Measurements from ENCODE around the gene MBP. TPM values are rescaled to one million over a fixed set of nuclear protein-coding genes. Genes with fewer than 3 reads are reported as not detected.

Gene MBP
- total and polyA plus RNA-seq, 3 experiments from 2014 or later: 59.5 to 196 (median 60.0) TPM

GRCh38 chr18:77086656-77087392, 45.8 kb downstream of the MBP start:
- Mint-ChIP-seq H3K27ac (peak overlapping the region in 7 of 8 donors; percentile 11 to 91 (median 61)), H3K36me3 (peaks cover 12 to 59% (median 19%) of the 10 kb centered on the region in 3 donors), H3K27me3 (no peaks in the 10 kb centered on the region), H3K4me3 (no peak overlapping the region), H3K4me1 (peaks cover 73 to 90% (median 85%) of the 10 kb centered on the region in 3 donors), H3K9me3 (no peaks in the 10 kb centered on the region)
- Histone ChIP-seq H3K4me1 (ENCODE audit: insufficient read depth, low read length) (peaks cover 53% of the 10 kb centered on the region), H3K27me3 (ENCODE audit: insufficient read depth, low read length, poor library complexity, severe bottlenecking) (no peaks in the 10 kb centered on the region), H3K27ac (ENCODE audit: low read depth, low read length) (no peak overlapping the region), H3K9me3 (ENCODE audit: low read length) (no peaks in the 10 kb centered on the region), H3K4me3 (ENCODE audit: low read length) (no peak overlapping the region), H3K36me3 (ENCODE audit: insufficient read depth, low read length) (peaks cover 18% of the 10 kb centered on the region)
- POLR2A ChIA-PET: no interaction called here
- no peak for DNase-seq
- CTCF ChIA-PET: no interaction called here

GRCh38 chr18:77086034-77086433, 46.5 kb downstream of the MBP start:
- no peaks in the 10 kb centered on the region for H3K27me3 Mint-ChIP-seq
- POLR2A ChIA-PET: interaction anchor here (1.3 kb wide), 1 partner anchor 14 kb away, joined by 3 read pairs; no protein-coding TSS in a partner anchor

DNA sequence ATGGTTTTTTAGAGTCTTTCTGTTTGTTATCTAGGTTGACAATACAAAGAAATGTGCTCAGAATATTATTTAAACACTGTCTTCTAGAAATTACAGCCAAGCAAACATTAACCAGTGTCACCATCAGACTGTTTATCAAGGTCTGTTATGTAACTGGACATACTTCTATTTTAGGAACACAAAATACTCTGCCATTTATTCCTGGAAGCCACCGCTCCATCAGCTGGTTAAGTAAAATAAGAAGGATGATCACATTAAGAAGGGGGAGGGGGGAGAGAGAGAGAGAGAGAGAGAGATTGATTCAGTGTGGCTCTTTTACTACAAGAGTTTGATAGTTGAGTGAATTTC, 47.9 kb downstream of the MBP start:
- no peaks in the 10 kb centered on the region for H3K27me3 ChIP-seq (ENCODE audit: insufficient read depth, low read length, poor library complexity, severe bottlenecking)
- H3K36me3 ChIP-seq (ENCODE audit: insufficient read depth, low read length): peaks cover 16% of the 10 kb centered on the region
- Mint-ChIP-seq H3K4me1 (peaks cover 74 to 89% (median 86%) of the 10 kb centered on the region in 3 donors), H3K27me3 (no peaks in the 10 kb centered on the region), H3K36me3 (peaks cover 12 to 49% (median 12%) of the 10 kb centered on the region in 3 donors), H3K4me3 (peak overlapping the region in 6 of 7 donors; percentile 10 to 68 (median 55)), H3K9me3 (no peaks in the 10 kb centered on the region), H3K27ac (peak overlapping the region; percentile 63 to 96 (median 88))
- DNase-seq: no peak
- ChIA-PET CTCF (interaction anchor here (1.0 to 2.6 kb wide), 5 partner anchors 10 to 39 kb away, joined by 3 to 8 read pairs (median 3); no protein-coding TSS in a partner anchor), POLR2A (interaction anchor here (0.7 to 1.7 kb wide), 5 partner anchors 12 to 47 kb away, joined by 3 to 5 read pairs (median 3); no protein-coding TSS in a partner anchor)
- no peak overlapping the region for H3K4me3 ChIP-seq (ENCODE audit: low read length)
- H3K27ac ChIP-seq (ENCODE audit: low read depth, low read length): no peak overlapping the region
- H3K9me3 ChIP-seq (ENCODE audit: low read length): no peaks in the 10 kb centered on the region
- H3K4me1 ChIP-seq (ENCODE audit: insufficient read depth, low read length): peaks cover 54% of the 10 kb centered on the region

More at GRCh38 chr18:77086034-77086433, 46.5 kb downstream of the MBP start:
- Histone ChIP-seq H3K9me3 (ENCODE audit: low read length) (no peaks in the 10 kb centered on the region), H3K27ac (ENCODE audit: low read depth, low read length) (no peak overlapping the region), H3K4me3 (ENCODE audit: low read length) (no peak overlapping the region), H3K36me3 (ENCODE audit: insufficient read depth, low read length) (peaks cover 18% of the 10 kb centered on the region), H3K4me1 (ENCODE audit: insufficient read depth, low read length) (peaks cover 54% of the 10 kb centered on the region), H3K27me3 (ENCODE audit: insufficient read depth, low read length, poor library complexity, severe bottlenecking) (no peaks in the 10 kb centered on the region)
- DNase-seq: no peak
- Mint-ChIP-seq H3K27ac (peak overlapping the region in 7 of 8 donors; percentile 25 to 91 (median 63)), H3K4me3 (peak overlapping the region in 1 of 7 donors; percentile 9), H3K4me1 (peaks cover 73 to 89% (median 86%) of the 10 kb centered on the region in 3 donors), H3K9me3 (no peaks in the 10 kb centered on the region), H3K36me3 (peaks cover 12 to 57% (median 17%) of the 10 kb centered on the region in 3 donors)
- CTCF ChIA-PET: interaction anchor here (1.0 kb wide), 1 partner anchor 15 kb away, joined by 3 read pairs; no protein-coding TSS in a partner anchor

GRCh38 chr18:77082316-77082955, 50.1 kb downstream of the MBP start:
- H3K27ac Mint-ChIP-seq: peak overlapping the region; percentile 21 to 89 (median 60)
- H3K36me3 Mint-ChIP-seq: peaks cover 12 to 52% (median 13%) of the 10 kb centered on the region in 3 donors
- peaks cover 79 to 95% (median 94%) of the 10 kb centered on the region in 3 donors for H3K4me1 Mint-ChIP-seq
- Histone ChIP-seq H3K27ac (ENCODE audit: low read depth, low read length) (no peak overlapping the region), H3K36me3 (ENCODE audit: insufficient read depth, low read length) (peaks cover 5% of the 10 kb centered on the region), H3K4me3 (ENCODE audit: low read length) (no peak overlapping the region), H3K9me3 (ENCODE audit: low read length) (no peaks in the 10 kb centered on the region), H3K27me3 (ENCODE audit: insufficient read depth, low read length, poor library complexity, severe bottlenecking) (no peaks in the 10 kb centered on the region), H3K4me1 (ENCODE audit: insufficient read depth, low read length) (peaks cover 53% of the 10 kb centered on the region)
- peak overlapping the region in 3 of 7 donors; percentile 3 to 62 (median 15) for H3K4me3 Mint-ChIP-seq
- no peaks in the 10 kb centered on the region for H3K27me3 Mint-ChIP-seq
- no peak for DNase-seq
- ChIA-PET POLR2A (interaction anchor here (1.4 kb wide), 1 partner anchor 19 kb away, joined by 4 read pairs; no protein-coding TSS in a partner anchor), CTCF (interaction anchor here (1.5 to 1.8 kb wide), 2 partner anchors 27 to 47 kb away, joined by 3 read pairs; no protein-coding TSS in a partner anchor)
- H3K9me3 Mint-ChIP-seq: no peaks in the 10 kb centered on the region

DNA sequence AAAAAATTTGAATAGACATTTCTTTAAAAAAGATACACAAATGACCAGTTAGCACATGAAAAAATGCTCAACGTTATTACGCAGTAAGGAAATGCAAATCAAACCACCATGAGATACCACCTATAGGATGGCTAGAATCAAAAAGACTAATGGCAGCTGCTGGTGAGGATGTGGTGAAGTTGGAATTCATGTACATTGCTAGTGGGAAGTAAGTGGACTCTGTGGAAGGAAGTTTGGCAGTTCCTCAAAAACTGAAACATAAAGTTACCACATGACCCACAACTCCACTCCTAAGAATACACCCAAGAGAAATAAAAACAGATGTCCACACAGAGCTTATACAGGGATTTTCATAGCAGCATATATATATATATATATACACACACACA, 51.2 kb downstream of the MBP start:
- H3K4me1 ChIP-seq (ENCODE audit: insufficient read depth, low read length): peaks cover 48% of the 10 kb centered on the region
- POLR2A ChIA-PET: no interaction called here
- H3K36me3 Mint-ChIP-seq: peaks cover 7 to 51% (median 10%) of the 10 kb centered on the region in 3 donors
- peak overlapping the region in 3 of 7 donors; percentile 44 to 86 (median 76) for H3K4me3 Mint-ChIP-seq
- no peak overlapping the region for H3K4me3 ChIP-seq (ENCODE audit: low read length)
- no peaks in the 10 kb centered on the region for H3K27me3 Mint-ChIP-seq
- H3K27me3 ChIP-seq (ENCODE audit: insufficient read depth, low read length, poor library complexity, severe bottlenecking): no peaks in the 10 kb centered on the region
- H3K36me3 ChIP-seq (ENCODE audit: insufficient read depth, low read length): peaks cover 5% of the 10 kb centered on the region
- CTCF ChIA-PET: interaction anchor here (2.1 kb wide), 1 partner anchor 14 kb away, joined by 10 read pairs; no protein-coding TSS in a partner anchor
- no peak overlapping the region for H3K27ac ChIP-seq (ENCODE audit: low read depth, low read length)
- peak overlapping the region; percentile 80 to 96 (median 89) for H3K27ac Mint-ChIP-seq
- H3K9me3 Mint-ChIP-seq: no peaks in the 10 kb centered on the region
- no peaks in the 10 kb centered on the region for H3K9me3 ChIP-seq (ENCODE audit: low read length)
- DNase-seq: no peak
- H3K4me1 Mint-ChIP-seq: peaks cover 79 to 97% (median 96%) of the 10 kb centered on the region in 3 donors

DNA sequence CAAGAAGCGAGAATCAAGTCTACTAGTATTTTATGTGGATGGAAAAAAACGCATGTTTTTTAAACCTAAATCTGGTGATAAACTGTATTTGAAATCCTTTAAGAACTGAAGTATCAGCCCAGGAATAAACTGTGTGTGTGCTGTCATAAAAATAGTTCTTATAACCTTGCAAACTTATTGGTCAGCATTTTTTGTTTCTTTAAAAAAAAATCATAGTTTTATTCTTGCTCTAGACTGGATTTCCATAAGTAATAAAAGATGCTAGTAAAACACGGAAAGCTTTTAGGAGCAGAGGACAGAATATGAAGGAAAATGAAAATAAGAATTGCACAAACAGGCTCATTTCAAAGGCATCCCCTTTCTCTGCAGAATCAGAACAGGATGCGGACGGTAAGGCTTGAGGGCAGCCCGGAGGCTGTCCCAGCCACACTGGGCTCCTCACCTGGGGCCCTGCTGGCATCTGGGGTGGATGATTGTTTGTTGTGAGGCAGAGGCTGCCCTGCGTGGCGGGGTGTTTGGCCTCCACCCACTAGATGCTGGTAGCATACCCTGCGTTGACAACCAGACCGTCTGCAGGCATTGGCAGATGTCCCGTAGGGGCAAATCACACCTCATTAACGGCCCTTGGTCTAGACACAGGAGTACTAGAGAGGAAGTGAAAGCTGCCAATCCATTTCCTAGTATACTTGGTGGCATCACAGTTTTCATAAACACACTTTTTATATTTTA, 52.5 kb downstream of the MBP start:
- Mint-ChIP-seq H3K9me3 (no peaks in the 10 kb centered on the region), H3K27me3 (no peaks in the 10 kb centered on the region), H3K27ac (peak overlapping the region; percentile 87 to 96 (median 90)), H3K4me3 (peak overlapping the region; percentile 37 to 86 (median 74)), H3K36me3 (peaks cover 0 to 53% (median 11%) of the 10 kb centered on the region in 3 donors), H3K4me1 (peaks cover 78 to 99% (median 94%) of the 10 kb centered on the region in 3 donors)
- H3K27me3 ChIP-seq (ENCODE audit: insufficient read depth, low read length, poor library complexity, severe bottlenecking): no peaks in the 10 kb centered on the region
- H3K27ac ChIP-seq (ENCODE audit: low read depth, low read length): no peak overlapping the region
- peaks cover 43% of the 10 kb centered on the region for H3K4me1 ChIP-seq (ENCODE audit: insufficient read depth, low read length)
- peak in 3 of 5 donors; percentile 38 to 66 (median 57) for DNase-seq
- no peaks in the 10 kb centered on the region for H3K36me3 ChIP-seq (ENCODE audit: insufficient read depth, low read length)
- no peaks in the 10 kb centered on the region for H3K9me3 ChIP-seq (ENCODE audit: low read length)
- no peak overlapping the region for H3K4me3 ChIP-seq (ENCODE audit: low read length)
- ChIA-PET CTCF (interaction anchor here (1.0 to 2.1 kb wide), 2 partner anchors 13 to 16 kb away, joined by 4 to 10 read pairs; no protein-coding TSS in a partner anchor), POLR2A (no interaction called here)

GRCh38 chr18:77079088-77079487, 53.5 kb downstream of the MBP start:
- H3K27me3 ChIP-seq (ENCODE audit: insufficient read depth, low read length, poor library complexity, severe bottlenecking): no peaks in the 10 kb centered on the region
- no peaks in the 10 kb centered on the region for H3K36me3 ChIP-seq (ENCODE audit: insufficient read depth, low read length)
- H3K9me3 ChIP-seq (ENCODE audit: low read length): no peaks in the 10 kb centered on the region
- no peaks in the 10 kb centered on the region for H3K9me3 Mint-ChIP-seq
- H3K4me3 Mint-ChIP-seq: peak overlapping the region in 1 of 7 donors; percentile 37
- no peak overlapping the region for H3K27ac ChIP-seq (ENCODE audit: low read depth, low read length)
- no peaks in the 10 kb centered on the region for H3K27me3 Mint-ChIP-seq
- peak overlapping the region; percentile 2 to 92 (median 75) for H3K27ac Mint-ChIP-seq
- CTCF ChIA-PET: interaction anchor here (1.4 kb wide), 1 partner anchor 27 kb away, joined by 3 read pairs; no protein-coding TSS in a partner anchor
- no peak for DNase-seq
- POLR2A ChIA-PET: no interaction called here
- peaks cover 0 to 59% (median 13%) of the 10 kb centered on the region in 3 donors for H3K36me3 Mint-ChIP-seq
- H3K4me1 ChIP-seq (ENCODE audit: insufficient read depth, low read length): peaks cover 48% of the 10 kb centered on the region
- no peak overlapping the region for H3K4me3 ChIP-seq (ENCODE audit: low read length)
- peaks cover 78 to 99% (median 94%) of the 10 kb centered on the region in 3 donors for H3K4me1 Mint-ChIP-seq

Data from CD8-positive, alpha-beta memory T cell (primary cell).